GM19463 (cell line): ENCODE measurements around the gene SLC6A20.

Experiments used
- ATAC-seq: cut with Tn5 transposase; IDR thresholded peaks from one replicate; pipeline ENCODE4 v1.9.1; 2021; ENCODE audit warnings: mild to moderate bottlenecking, moderate library complexity; ENCODE audit not compliant: unreplicated experiment

The SLC6A20 gene

DNA sequence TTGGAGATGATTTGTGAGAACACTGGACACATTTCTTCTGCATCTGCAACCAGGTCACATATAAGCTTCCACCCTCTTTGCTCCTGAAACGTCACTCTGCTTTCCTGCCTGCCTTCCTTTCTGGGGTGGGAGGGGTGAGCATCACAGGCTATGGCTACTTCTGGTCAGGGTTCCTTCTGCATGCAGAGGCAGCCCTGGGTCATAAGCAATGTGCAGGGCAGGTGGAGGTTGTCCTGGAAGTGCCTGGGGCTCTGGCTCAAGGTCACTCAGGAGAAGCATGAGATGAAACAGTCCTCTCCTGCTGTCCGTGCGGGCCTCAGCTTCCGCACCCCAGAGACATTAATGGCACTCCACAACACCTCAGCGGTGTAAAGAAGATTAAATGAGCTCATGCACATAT is 15.1 kb downstream of the SLC6A20 start:
- no peak for ATAC-seq

GRCh38 chr3:45779746-45780735 is 16.3 kb downstream of the SLC6A20 start:
- ATAC-seq = no peak

GRCh38 chr3:45778761-45779201 is 17.6 kb downstream of the SLC6A20 start:
- no peak for ATAC-seq

DNA sequence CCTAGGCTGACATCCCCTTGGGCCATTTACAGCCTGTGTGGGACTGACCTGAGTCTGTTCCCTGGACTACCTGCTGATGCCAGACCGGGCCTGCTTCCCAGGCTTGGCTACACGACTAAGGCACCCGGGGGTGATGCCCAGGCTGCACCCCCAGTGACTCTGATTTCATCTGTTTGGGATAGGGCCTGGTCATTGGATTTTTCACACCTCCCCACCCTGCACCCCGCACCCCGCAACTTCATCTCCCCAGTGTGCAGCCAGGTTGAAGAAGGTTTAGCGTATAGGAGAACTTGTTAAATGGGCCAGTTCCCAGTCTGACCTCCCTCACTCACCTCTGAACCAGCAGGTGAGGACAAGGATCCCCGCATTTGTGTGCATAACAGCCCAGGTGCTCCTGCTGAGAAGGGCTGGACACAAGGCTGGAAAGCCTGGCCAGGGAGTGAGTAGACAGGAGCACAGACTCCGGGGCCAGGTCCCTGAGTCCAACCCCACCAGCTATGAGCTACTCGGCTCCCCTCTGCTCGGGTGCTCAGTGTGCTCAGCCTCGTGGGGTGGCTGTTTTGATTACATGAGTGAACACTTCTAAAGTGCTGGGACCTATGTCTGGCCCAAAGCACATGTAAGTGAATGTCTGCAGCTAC is 18.5 kb downstream of the SLC6A20 start:
- no peak for ATAC-seq

- no peak for ATAC-seq
Observed at GRCh38 chr3:45777111-45777745, 19.1 kb downstream of the SLC6A20 start.

DNA sequence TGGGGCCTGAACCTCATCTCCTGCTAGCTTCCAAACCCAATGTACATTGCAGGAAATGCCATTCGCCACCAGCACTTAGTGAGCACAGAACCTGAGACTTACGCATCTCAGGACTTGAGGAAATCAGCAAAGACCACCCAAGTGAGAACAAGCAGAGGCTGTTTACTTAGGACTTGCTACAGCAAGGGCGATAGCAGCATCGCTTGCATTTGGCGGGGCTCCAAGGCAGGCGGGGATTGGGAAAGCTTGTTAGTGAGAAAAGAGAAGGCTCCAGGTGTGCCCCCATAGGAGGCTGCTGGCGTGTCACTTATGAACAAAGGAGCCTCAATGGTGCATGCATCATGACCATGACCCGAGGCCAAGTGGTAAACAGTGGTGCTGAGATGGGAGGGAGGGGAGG is 19.7 kb downstream of the SLC6A20 start:
- ATAC-seq = no peak

DNA sequence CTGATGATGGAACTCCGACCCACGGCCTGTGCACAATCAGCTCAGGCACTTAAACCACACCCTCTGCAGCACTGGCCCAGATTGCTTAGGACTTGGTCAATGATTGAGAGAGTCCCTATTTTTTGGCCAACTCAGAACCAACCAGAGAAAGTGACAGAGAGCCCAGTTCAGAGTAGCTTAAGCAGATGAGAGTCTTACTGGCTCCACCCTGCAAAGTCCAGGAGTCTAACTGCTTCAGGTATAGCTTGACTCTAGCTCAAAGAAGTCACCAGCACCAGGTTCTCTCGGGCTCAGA is 20.1 kb downstream of the SLC6A20 start:
- no peak for ATAC-seq

GRCh38 chr3:45775571-45776300 is 20.6 kb downstream of the SLC6A20 start:
- ATAC-seq = no peak

- no peak for ATAC-seq
Observed at GRCh38 chr3:45774581-45775521, 21.5 kb downstream of the SLC6A20 start.

GRCh38 chr3:45773714-45774449 is 22.5 kb downstream of the SLC6A20 start:
- ATAC-seq = no peak

DNA sequence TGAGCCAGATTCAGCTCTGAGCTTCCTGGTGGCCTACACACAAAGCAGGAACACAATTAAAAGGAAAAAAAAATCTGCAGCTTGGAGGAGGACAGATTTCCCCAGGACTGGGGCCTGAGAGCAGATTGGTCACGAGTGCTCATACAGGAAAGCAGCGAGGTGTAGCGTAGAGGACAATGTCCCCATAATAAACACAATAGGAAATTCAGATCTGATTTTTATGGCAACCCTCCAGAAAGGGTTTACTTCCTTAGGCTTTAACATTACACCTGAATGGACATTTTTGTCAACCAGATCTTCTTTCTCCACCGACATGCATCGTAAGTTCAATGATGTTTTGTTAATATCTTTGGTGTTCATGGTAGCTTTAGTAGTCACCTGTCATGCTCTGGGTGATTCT is 23.3 kb downstream of the SLC6A20 start:
- no peak for ATAC-seq

DNA sequence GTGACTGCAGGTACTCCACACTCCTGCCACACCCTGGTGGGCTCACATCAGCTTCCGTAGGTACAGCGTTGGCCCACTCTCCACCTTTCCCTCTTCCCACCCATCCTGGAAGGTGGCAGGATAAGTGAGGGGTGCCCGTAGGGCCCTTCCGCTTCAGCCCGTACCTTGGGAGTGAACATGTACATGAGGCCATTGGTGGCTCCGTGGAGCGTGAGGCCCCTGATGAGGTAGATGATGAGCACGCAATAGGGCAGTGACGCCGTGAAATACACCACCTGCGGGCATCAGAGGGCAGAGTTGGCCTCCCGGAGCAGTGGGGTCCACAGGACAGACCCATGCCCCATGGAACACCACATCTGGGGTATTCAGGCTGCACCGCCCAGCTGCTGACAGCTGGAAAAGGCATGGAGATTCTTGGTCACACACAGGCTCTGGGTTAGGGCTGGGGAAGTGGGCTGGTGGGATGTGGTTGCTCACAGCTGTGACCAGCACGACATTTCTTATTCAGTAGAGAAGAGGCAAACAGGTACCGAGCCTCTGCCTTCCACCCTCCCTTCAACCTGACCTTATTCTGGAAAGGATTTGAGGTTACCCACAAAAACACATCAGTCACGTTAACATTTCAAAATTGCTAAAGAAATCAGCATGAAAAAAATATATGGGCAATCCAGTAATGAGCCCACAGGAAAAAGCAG is 23.8 kb downstream of the SLC6A20 start:
- ATAC-seq = no peak

DNA sequence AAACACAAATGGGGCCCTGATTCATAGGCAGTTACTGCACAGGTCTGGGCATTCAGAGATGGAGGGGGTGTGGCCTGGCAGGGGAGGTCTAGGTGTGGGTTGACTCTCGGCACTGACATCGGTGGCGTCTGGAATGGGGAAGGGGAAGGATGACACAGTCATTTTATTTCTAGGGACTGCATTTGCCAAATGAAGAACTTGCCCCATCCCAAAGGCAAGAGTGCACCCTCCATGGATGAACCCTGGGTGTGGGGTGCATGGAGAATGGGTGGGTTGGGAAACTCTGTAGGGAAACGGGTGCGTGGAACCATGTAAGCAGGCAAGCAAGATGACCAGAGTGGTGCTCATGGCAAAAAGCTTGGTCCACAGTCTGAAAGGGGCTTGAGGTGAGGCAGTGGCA is 24.5 kb downstream of the SLC6A20 start:
- no peak for ATAC-seq

GRCh38 chr3:45771166-45771775 is 25.1 kb downstream of the SLC6A20 start:
- no peak for ATAC-seq

DNA sequence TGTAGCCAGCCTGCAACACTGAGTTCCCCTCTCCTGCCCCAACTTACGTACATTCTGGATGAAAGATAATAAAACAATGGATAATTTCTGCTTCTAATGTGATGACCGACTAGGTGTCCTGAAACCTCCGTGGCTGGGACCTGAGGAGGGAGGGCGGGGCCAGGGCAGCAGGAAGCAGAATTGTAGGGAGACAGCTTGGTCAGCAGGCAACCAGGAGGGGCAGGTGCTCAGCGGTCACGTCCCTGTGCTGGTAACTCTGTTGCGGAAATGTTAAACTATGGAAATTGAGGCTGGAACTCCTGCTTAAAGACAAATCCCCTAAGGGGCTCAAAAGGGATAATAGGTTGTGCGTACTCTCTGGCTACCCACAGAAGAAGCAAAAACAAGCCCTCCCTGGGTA is 30.4 kb downstream of the SLC6A20 start:
- ATAC-seq = no peak

DNA sequence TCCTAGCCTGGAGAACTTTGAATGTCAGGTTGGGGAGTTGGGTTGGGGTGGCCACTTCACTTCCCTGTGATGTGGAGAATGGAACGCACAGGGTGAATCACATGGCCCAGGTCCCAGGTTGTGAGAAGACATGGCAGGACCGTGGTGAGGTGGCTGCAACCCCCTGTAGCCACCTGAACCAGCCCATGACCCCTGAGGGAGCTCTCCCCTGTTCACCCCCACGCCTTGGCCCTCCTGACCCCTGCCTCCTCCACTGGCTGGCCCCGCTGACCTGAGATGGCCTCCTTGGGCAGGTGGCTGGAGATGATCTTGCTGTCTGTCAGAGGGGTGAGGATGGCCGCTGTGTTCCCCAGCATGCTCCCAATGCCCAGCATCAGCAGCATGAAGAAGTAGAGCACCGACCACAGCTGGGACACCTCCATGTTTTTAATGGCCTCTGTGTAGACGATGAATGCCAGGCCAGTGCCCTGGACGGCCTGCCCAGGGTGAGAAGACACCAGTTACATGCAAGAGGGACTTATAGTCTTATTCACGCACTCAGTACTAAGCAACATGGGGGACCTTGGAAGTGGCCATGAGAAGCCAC is 31.0 kb downstream of the SLC6A20 start:
- ATAC-seq = no peak

GRCh38 chr3:45763303-45763675 is 33.0 kb downstream of the SLC6A20 start:
- no peak for ATAC-seq

DNA sequence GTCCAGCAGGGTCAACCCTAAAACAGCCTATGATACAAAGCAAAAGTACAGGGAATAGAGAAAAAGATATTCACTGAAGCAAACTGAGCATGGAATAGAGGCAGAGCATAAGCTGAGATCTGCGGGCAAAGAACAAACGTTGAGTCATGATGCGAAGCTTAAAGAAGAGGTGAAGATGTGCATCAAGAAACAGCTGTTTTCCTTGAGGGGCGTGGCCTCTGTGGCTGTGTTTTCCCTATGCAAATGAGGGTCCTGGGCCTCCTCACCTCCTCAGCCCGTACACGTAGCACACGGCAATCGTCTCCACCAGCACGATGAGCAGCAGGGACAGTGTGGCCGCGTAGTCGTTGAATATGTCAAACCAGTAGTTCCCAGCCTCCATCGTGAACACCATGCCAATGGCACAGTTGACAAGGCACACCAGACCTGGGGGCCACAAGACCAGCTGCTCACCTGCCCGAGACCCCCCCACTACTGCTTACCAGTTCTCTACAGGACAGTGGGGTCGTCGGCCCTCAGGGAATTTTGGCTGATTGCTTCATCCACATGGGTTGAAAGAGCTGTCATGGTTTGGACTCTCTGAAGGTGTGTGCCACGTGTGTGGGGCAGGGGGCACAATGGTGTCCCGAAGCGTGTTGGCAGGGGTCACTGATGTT is 33.6 kb downstream of the SLC6A20 start:
- no peak for ATAC-seq
